22Rv1 (cell line): Measurements from ENCODE around the gene IL1RL1.

Experiments
- ZFX ChIP-seq: fragments of 450-650 bp; IDR thresholded peaks from 2 replicates; pipeline ENCODE4 v1.6.1; 2017; ENCODE audit warnings: antibody characterized with exemption, borderline replicate concordance
- TF ChIP-seq, protein P1 (sequence below): fragments of 450-650 bp; IDR thresholded peaks from 2 replicates; pipeline ENCODE4 v1.5.1; 2017; ENCODE audit warnings: mild to moderate bottlenecking

DNA sequence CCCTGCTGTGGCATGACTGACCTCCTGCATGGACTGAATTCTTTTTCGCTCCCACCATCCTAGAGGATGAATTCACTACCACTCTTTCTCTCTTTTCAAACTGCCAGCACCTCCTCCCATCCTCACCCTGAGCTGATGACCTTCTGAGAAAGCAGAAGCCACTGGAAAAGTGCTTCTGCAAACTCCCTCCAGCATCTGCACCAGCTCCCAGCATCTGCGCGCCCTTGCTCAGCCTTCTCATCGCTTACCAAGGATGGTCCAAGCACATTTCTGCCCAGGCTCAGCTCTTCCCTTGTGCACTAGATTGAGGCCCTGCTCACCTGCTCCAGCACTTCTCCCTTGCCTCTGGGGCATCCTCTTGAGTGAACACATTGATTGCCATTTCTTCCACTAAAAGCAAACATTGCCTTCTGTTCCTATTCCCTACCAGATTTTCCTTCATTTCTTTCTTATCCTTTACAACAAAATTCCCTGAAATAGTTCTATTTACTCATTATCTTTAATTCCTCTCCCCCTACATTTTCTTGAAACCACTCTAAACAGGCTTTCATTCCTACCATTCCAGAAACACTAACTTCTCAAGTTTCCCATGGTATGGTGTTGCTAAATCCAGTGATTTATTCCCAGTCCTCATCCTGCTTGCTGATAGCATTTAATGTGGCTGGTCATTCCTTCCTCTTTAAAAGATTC is 42.7 kb upstream of the IL1RL1 start:
- TF ChIP-seq, protein P1, sequence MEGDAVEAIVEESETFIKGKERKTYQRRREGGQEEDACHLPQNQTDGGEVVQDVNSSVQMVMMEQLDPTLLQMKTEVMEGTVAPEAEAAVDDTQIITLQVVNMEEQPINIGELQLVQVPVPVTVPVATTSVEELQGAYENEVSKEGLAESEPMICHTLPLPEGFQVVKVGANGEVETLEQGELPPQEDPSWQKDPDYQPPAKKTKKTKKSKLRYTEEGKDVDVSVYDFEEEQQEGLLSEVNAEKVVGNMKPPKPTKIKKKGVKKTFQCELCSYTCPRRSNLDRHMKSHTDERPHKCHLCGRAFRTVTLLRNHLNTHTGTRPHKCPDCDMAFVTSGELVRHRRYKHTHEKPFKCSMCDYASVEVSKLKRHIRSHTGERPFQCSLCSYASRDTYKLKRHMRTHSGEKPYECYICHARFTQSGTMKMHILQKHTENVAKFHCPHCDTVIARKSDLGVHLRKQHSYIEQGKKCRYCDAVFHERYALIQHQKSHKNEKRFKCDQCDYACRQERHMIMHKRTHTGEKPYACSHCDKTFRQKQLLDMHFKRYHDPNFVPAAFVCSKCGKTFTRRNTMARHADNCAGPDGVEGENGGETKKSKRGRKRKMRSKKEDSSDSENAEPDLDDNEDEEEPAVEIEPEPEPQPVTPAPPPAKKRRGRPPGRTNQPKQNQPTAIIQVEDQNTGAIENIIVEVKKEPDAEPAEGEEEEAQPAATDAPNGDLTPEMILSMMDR, result no peak
- TF ChIP-seq ZFX, result no peak
